Cardiac septum (tissue), 1 donor: ENCODE data around the gene HSD17B1. TPM values are rescaled to one million over a fixed set of nuclear protein-coding genes. Genes with fewer than 3 reads are reported as not detected.
"Not testable (repeated sequence)": the region's sequence is repeated elsewhere in the genome, so short reads cannot be mapped to it uniquely, and the experiment has no call there.

Experiments
- DNase-seq: peaks from one replicate; pipeline ENCODE4 v3.0.0-alpha.2; 2020; ENCODE audit warnings: low spot score
- intact Hi-C: fragments of 100-400 bp; cut with DNase I; formaldehyde crosslinking; loops from one replicate; pipeline ENCODE4 v1.14.0; 2022
- total RNA-seq: library from RNA; stranded (reverse); fragmentation: NEBNext Ultra II Directional; extraction: Animal tissue kit (Norgen Biotek cat#: 25700); gene quantifications from one replicate; pipeline ENCODE4 v1.2.1, GENCODE V29; 2021
- donor health status: DM: no; HTN: no; CAD: no.

HSD17B1 gene
- total RNA-seq, 1 donor from 2014 or later = 0.83 TPM

GRCh38 chr17:42521666-42522262, 31.0 kb upstream of the HSD17B1 start:
- intact Hi-C loops = no loop called here
- DNase-seq = no peak

GRCh38 chr17:42522263-42522790, 30.4 kb upstream of the HSD17B1 start:
- intact Hi-C loops = no loop called here
- DNase-seq = no peak

- intact Hi-C loops = no loop called here
- no peak for DNase-seq
Observed at GRCh38 chr17:42522798-42523278, 29.9 kb upstream of the HSD17B1 start.

- DNase-seq = no peak
- intact Hi-C loops = no loop called here
Observed at GRCh38 chr17:42525221-42525620, 27.5 kb upstream of the HSD17B1 start.

- intact Hi-C loops = no loop called here
- DNase-seq = no peak
Observed at GRCh38 chr17:42526031-42526444, 26.7 kb upstream of the HSD17B1 start.

- intact Hi-C loops = no loop called here
- DNase-seq = no peak
Observed at GRCh38 chr17:42527932-42528331, 24.8 kb upstream of the HSD17B1 start.

- DNase-seq = no peak
- intact Hi-C loops = no loop called here
Observed at GRCh38 chr17:42529061-42529460, 23.7 kb upstream of the HSD17B1 start.

- no peak for DNase-seq
Observed at GRCh38 chr17:42530952-42531454, 21.7 kb upstream of the HSD17B1 start.

GRCh38 chr17:42531455-42532354, 21.0 kb upstream of the HSD17B1 start:
- peak; percentile 85 for DNase-seq
- intact Hi-C loops = loop anchor here (10.0 kb wide), 1 partner anchor 507 kb away; the partner anchor contains the start of gene NKIRAS2

More at GRCh38 chr17:42530952-42531454, 21.7 kb upstream of the HSD17B1 start:
- intact Hi-C loops = loop anchor here (10.0 kb wide), 1 partner anchor 506 kb away; the partner anchor contains the start of gene NKIRAS2

GRCh38 chr17:42535155-42536047, 17.3 kb upstream of the HSD17B1 start:
- intact Hi-C loops = loop anchor here (10.0 kb wide), 1 partner anchor 511 kb away; the partner anchor contains the start of gene NKIRAS2
- DNase-seq = no peak

- peak; percentile 99 for DNase-seq
- intact Hi-C loops = loop anchor here (10.0 kb wide), 1 partner anchor 511 kb away; the partner anchor contains the start of gene NKIRAS2
Observed at GRCh38 chr17:42536048-42536371, 16.7 kb upstream of the HSD17B1 start, which contains the start of gene NAGLU. Gene NAGLU, plus strand, starts transcription at chr17:42536241. Its CDS starts 32 bp downstream, at chr17:42536273.

- peak; percentile 92 for DNase-seq
- intact Hi-C loops = loop anchor here (10.0 kb wide), 1 partner anchor 512 kb away; the partner anchor contains the start of gene NKIRAS2
Observed at GRCh38 chr17:42536372-42537155, 16.2 kb upstream of the HSD17B1 start.

GRCh38 chr17:42537156-42537805, 15.4 kb upstream of the HSD17B1 start:
- no peak for DNase-seq
- intact Hi-C loops = loop anchor here (10.0 kb wide), 1 partner anchor 512 kb away; the partner anchor contains the start of gene NKIRAS2

- intact Hi-C loops = loop anchor here (10.0 kb wide), 1 partner anchor 513 kb away; the partner anchor contains the start of gene NKIRAS2
- DNase-seq = no peak
Observed at GRCh38 chr17:42537826-42538451, 14.8 kb upstream of the HSD17B1 start.

GRCh38 chr17:42538482-42538881, 14.2 kb upstream of the HSD17B1 start:
- intact Hi-C loops = loop anchor here (10.0 kb wide), 1 partner anchor 514 kb away; the partner anchor contains the start of gene NKIRAS2
- no peak for DNase-seq

- intact Hi-C loops, DNase-seq: not testable (repeated sequence)
Observed at GRCh38 chr17:42540558-42540957, 12.2 kb upstream of the HSD17B1 start.
